LHCN-M2 (cell line): Measurements from ENCODE around the gene ASCC2. TPM values are rescaled to one million over a fixed set of nuclear protein-coding genes. Genes with fewer than 3 reads are reported as not detected.
A peak's percentile ranks its signal among the peaks of the same experiment; 100 is the strongest.
"Not testable (repeated sequence)": the region's sequence is repeated elsewhere in the genome, so short reads cannot be mapped to it uniquely, and the experiment has no call there.

Source experiments
- DNase-seq: peaks from one replicate; pipeline ENCODE4 v3.0.0-alpha.2; 2012; ENCODE audit warnings: low read depth
- total RNA-seq: library from RNA; depleted of rRNA; stranded (reverse); fragments of >200 nt; gene quantifications from 2 replicates; pipeline ENCODE4 v1.2.3, GENCODE V29; 2014; rRNA removed

ASCC2 gene
- total RNA-seq, 1 experiment from 2014 or later = 36.9 TPM

- DNase-seq = no peak
Measured at GRCh38 chr22:29756341-29756740, 81.7 kb downstream of the ASCC2 start.

GRCh38 chr22:29755889-29756288 lies 82.2 kb downstream of the ASCC2 start:
- no peak for DNase-seq

- not testable (repeated sequence) for DNase-seq
Measured at GRCh38 chr22:29754658-29755395, 83.2 kb downstream of the ASCC2 start.

- DNase-seq = peak; percentile 11
Measured at GRCh38 chr22:29753808-29754657, 84.0 kb downstream of the ASCC2 start.

- DNase-seq = no peak
Measured at GRCh38 chr22:29751669-29752068, 86.4 kb downstream of the ASCC2 start.

- no peak for DNase-seq
Measured at GRCh38 chr22:29750559-29751538, 87.2 kb downstream of the ASCC2 start.

GRCh38 chr22:29750029-29750428 lies 88.0 kb downstream of the ASCC2 start:
- no peak for DNase-seq

- DNase-seq = no peak
Measured at GRCh38 chr22:29748248-29748893, 89.7 kb downstream of the ASCC2 start.

- no peak for DNase-seq
Measured at GRCh38 chr22:29747832-29748231, 90.2 kb downstream of the ASCC2 start.

GRCh38 chr22:29744902-29745301 lies 93.2 kb downstream of the ASCC2 start:
- peak; percentile 97 for DNase-seq

GRCh38 chr22:29742326-29742725 lies 95.7 kb downstream of the ASCC2 start:
- no peak for DNase-seq

GRCh38 chr22:29741926-29742325 lies 96.1 kb downstream of the ASCC2 start:
- no peak for DNase-seq

- no peak for DNase-seq
Measured at GRCh38 chr22:29740216-29740615, 97.9 kb downstream of the ASCC2 start.

GRCh38 chr22:29739346-29739875 lies 98.7 kb downstream of the ASCC2 start:
- DNase-seq = no peak

Other genes with a start within 250 kb of the ASCC2 start
- gene NF2, start 234.6 kb downstream of the ASCC2 start, total RNA-seq = 105 and 110 TPM in 2 replicates
- not detected in 2 replicates for gene CABP7, start 118.3 kb downstream of the ASCC2 start, total RNA-seq
- 38.2 and 41.3 TPM in 2 replicates for gene ZMAT5, start 71.3 kb downstream of the ASCC2 start, total RNA-seq
- gene UQCR10, start 70.9 kb downstream of the ASCC2 start, total RNA-seq = 66.1 and 72.8 TPM in 2 replicates
- gene MTMR3, start 44.9 kb upstream of the ASCC2 start, total RNA-seq = 9.9 and 14.5 TPM in 2 replicates
- gene HORMAD2, start 242.2 kb upstream of the ASCC2 start, total RNA-seq = not detected in 2 replicates